Neuronal stem cell (in vitro differentiated cells): ENCODE results near the gene ARHGEF4.
A peak's percentile ranks its signal among the peaks of the same experiment; 100 is the strongest.

ENCODE experiments used
- DNase-seq: peaks from one replicate; pipeline ENCODE4 v3.0.0-alpha.2; 2013; ENCODE audit warnings: low spot score
- H2AFZ ChIP-seq: one replicate; pipeline ENCODE4 v1.6.1; 2013; ENCODE audit warnings: mild to moderate bottlenecking, low read length, inconsistent platforms
- H2AK5ac ChIP-seq: 2 replicates; pipeline ENCODE4 v1.6.1; 2013; ENCODE audit warnings: low read depth, mild to moderate bottlenecking, inconsistent platforms, low read length, moderate library complexity, mixed read lengths
- H2BK120ac ChIP-seq: 2 replicates; pipeline ENCODE4 v1.6.1; 2013; ENCODE audit warnings: low read depth, mild to moderate bottlenecking, inconsistent platforms, low read length, moderate library complexity, mixed read lengths
- H2BK12ac ChIP-seq: one replicate; pipeline ENCODE4 v1.6.1; 2013; ENCODE audit warnings: low read length, inconsistent platforms
- H2BK15ac ChIP-seq: 2 replicates; pipeline ENCODE4 v1.6.1; 2013; ENCODE audit warnings: mild to moderate bottlenecking, low read length, inconsistent platforms, mixed read lengths
- H2BK5ac ChIP-seq: one replicate; pipeline ENCODE4 v1.6.1; 2013; ENCODE audit warnings: inconsistent platforms, mild to moderate bottlenecking, low read length, moderate library complexity
- H3K14ac ChIP-seq: one replicate; pipeline ENCODE4 v1.6.1; 2013; ENCODE audit warnings: low read length, inconsistent platforms
- H3K18ac ChIP-seq: 2 replicates; pipeline ENCODE4 v1.6.1; 2013; ENCODE audit warnings: low read length, inconsistent platforms
- H3K23ac ChIP-seq: 2 replicates; pipeline ENCODE4 v1.6.1; 2013; ENCODE audit warnings: low read depth, mild to moderate bottlenecking, mixed read lengths, low read length, inconsistent platforms; ENCODE audit not compliant: poor library complexity
- H3K27ac ChIP-seq: replicated peaks from 3 replicates; pipeline ENCODE4 v1.5.1; 2013; ENCODE audit warnings: low read length, inconsistent platforms
- H3K27me3 ChIP-seq, 3 experiments: 2 replicates each; pipeline ENCODE4 v1.6.1; 2013; ENCODE audit warnings: low read length in 3 of 3, mild to moderate bottlenecking in 2 of 3, inconsistent platforms in 1 of 3, low read depth in 1 of 3, mixed read lengths in 1 of 3, moderate library complexity in 1 of 3; ENCODE audit not compliant: control insufficient read depth in 3 of 3, insufficient read depth in 3 of 3
- H3K36me3 ChIP-seq, 2 donors: replicated peaks in 1 of 2; 2 replicates each; pipeline ENCODE4 v1.6.1; 2013; ENCODE audit warnings: low read length in 2 of 2; ENCODE audit not compliant: control insufficient read depth in 2 of 2, insufficient read depth in 2 of 2
- H3K4ac ChIP-seq: 2 replicates; pipeline ENCODE4 v1.6.1; 2013; ENCODE audit warnings: inconsistent platforms, mild to moderate bottlenecking, low read length, moderate library complexity
- H3K4me1 ChIP-seq, 2 donors: 1 replicate in 1 of 2; 2 replicates in 1 of 2; pipeline ENCODE4 v1.6.1; 2013; ENCODE audit warnings: low read length in 2 of 2, low read depth in 1 of 2; ENCODE audit not compliant: control insufficient read depth in 2 of 2, insufficient read depth in 1 of 2
- H3K4me2 ChIP-seq: one replicate; pipeline ENCODE4 v1.6.1; 2013; ENCODE audit warnings: mild to moderate bottlenecking, low read length, inconsistent platforms; ENCODE audit not compliant: insufficient read depth, poor library complexity, severe bottlenecking
- H3K4me3 ChIP-seq, 2 donors: 2 replicates each; pipeline ENCODE4 v1.5.1; 2013; ENCODE audit warnings: low read length in 2 of 2, mild to moderate bottlenecking in 2 of 2, inconsistent platforms in 1 of 2, moderate library complexity in 1 of 2
- H3K79me1 ChIP-seq: one replicate; pipeline ENCODE4 v1.6.1; 2013; ENCODE audit warnings: low read depth, mild to moderate bottlenecking, inconsistent platforms, low read length, moderate library complexity
- H3K9ac ChIP-seq: one replicate; pipeline ENCODE4 v1.6.1; 2013; ENCODE audit warnings: mild to moderate bottlenecking, low read depth, low read length, inconsistent platforms; ENCODE audit not compliant: poor library complexity
- H3K9me3 ChIP-seq, 2 donors: replicated peaks in 1 of 2; 2 replicates each; pipeline versions ENCODE3 to v1.6.1; 2013; ENCODE audit warnings: low read length in 2 of 2, mild to moderate bottlenecking in 2 of 2, inconsistent platforms in 1 of 2, low read depth in 1 of 2, mixed read lengths in 1 of 2, moderate library complexity in 1 of 2; ENCODE audit not compliant: control insufficient read depth in 2 of 2, insufficient read depth in 1 of 2
- H4K8ac ChIP-seq: one replicate; pipeline ENCODE4 v1.6.1; 2013; ENCODE audit warnings: low read depth, mild to moderate bottlenecking, inconsistent platforms, low read length, moderate library complexity
- H4K91ac ChIP-seq: one replicate; pipeline ENCODE4 v1.6.1; 2013; ENCODE audit warnings: low read length, low read depth, mild to moderate bottlenecking, inconsistent platforms; ENCODE audit not compliant: poor library complexity
- WGBS, 2 donors: extraction: QIAGEN DNeasy Blood & Tissue Kit; methylation state at CpG; one replicate each; pipeline ENCODE4 v1.1.7; 2013; ENCODE audit warnings: missing lambda C conversion rate in 2 of 2, mixed read lengths in 1 of 2; ENCODE audit not compliant: insufficient read length in 2 of 2, insufficient replicate concordance in 1 of 2; ENCODE audit errors: extremely low coverage in 2 of 2; 5-methylcytosine and 5-hydroxymethylcytosine counted together

The ARHGEF4 gene

DNA sequence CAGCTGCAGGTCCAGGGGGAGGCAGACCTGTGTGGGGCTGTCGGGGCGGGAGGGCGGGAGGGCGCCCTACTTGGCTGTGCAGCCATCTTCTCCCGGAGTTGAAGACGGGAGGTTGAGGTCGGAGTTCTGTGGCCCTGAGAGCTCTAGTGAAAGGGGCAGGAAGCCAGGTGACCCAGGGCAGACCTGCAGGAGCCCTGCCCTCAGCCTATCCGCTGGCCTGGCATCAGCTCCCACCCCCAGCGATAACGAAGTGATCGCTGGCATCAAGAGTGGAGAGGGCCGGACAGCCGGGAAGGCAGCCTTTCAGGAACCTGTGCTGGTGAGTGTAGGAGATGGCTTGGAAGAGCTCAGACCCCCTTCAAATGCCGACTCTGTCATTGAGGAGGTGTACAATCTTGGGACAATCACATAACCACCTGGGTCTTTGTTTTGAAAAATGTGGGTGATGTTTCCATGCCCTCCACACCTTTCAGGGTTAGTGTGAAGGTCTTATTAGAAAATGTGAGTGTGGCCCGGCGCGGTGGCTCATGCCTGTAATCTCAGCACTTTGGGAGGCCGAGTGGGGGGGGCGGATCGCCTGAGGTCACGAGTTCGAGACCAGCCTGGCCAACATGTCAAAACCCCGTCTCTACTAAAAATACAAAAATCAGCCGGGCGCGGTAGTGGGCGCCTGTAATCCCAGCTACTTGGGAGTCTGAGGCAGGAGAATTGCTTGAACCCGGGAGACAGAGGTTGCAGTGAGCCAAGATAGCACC, 1.3 kb downstream of the ARHGEF4 start:
- Histone ChIP-seq H2BK5ac (peak overlapping the region; percentile 69), H3K14ac (peak overlapping the region; percentile 64), H3K4ac (no peak overlapping the region), H3K27ac (no peak overlapping the region), H2BK120ac (peak overlapping the region; percentile 35), H3K79me1 (peaks cover 8% of the 10 kb centered on the region), H3K23ac (no peak overlapping the region), H4K91ac (no peak overlapping the region), H2AK5ac (peak overlapping the region; percentile 88), H4K8ac (no peak overlapping the region), H2BK12ac (no peak overlapping the region), H3K4me2 (peak overlapping the region; percentile 84), H3K4me3 (peak overlapping the region in 1 of 2 donors; percentile 93), H3K36me3 (no peaks in the 10 kb centered on the region), H3K9ac (peak overlapping the region; percentile 82), H2AFZ (no peak overlapping the region), H3K4me1 (peaks cover 0 to 18% of the 10 kb centered on the region in 2 donors), H2BK15ac (peak overlapping the region; percentile 88), H3K27me3 (peaks cover 3 to 60% (median 9%) of the 10 kb centered on the region in 3 experiments), H3K18ac (peak overlapping the region; percentile 89), H3K9me3 (no peaks in the 10 kb centered on the region)
- DNase-seq: no peak
- WGBS, 2 donors: no CpG with 5 or more reads among the region's 28 CpGs

DNA sequence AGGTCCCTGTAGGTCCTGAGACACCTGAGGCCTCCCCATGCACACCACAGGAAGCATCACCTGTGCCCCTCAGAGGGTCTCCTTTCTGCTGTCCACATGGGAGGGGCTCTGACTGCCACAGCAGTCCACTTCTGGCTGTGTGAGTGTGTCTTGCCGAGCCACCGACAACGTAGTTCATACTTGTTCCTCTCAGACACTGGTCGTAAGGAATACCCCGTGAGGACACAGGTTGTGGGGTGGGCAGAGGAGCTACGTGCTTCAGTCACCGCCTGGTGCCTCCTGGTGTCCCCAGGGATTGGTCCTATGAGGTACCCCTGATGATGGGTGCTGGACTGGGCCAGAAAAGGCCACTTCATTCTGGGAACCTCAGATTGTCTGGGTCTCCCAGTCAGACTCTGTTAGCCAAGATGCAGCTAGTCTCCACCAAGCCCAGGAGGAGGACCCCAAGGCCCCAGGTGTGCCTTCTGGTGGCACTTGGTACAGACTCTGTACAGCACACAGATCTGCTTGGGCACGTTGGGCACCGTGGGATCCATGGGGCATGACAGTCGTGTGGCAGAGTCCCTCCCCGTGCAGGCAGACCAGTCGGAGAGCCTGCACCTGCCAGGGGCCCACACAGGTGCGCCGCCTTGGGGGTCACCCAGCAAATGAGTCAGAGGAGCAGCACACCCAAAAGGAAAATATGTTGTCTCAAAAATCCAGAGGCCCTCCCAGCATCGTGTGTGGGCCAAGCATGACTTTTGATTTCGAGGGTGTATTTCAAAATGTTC, 2.5 kb downstream of the ARHGEF4 start:
- H3K79me1 ChIP-seq: peaks cover 8% of the 10 kb centered on the region
- no peak overlapping the region for H3K23ac ChIP-seq
- no peaks in the 10 kb centered on the region for H3K9me3 ChIP-seq
- no peak overlapping the region for H4K8ac ChIP-seq
- H3K27ac ChIP-seq: no peak overlapping the region
- no CpG with 5 or more reads among the region's 16 CpGs for WGBS, 2 donors
- no peak overlapping the region for H3K4me3 ChIP-seq
- H2BK15ac ChIP-seq: no peak overlapping the region
- no peaks in the 10 kb centered on the region for H3K36me3 ChIP-seq
- H3K27me3 ChIP-seq: peaks cover 3 to 56% (median 9%) of the 10 kb centered on the region in 3 experiments
- H3K4me1 ChIP-seq: peaks cover 0 to 20% of the 10 kb centered on the region in 2 donors
- H2AK5ac ChIP-seq: no peak overlapping the region
- no peak overlapping the region for H3K9ac ChIP-seq
- no peak overlapping the region for H3K4ac ChIP-seq
- no peak overlapping the region for H2BK5ac ChIP-seq
- DNase-seq: no peak
- no peak overlapping the region for H3K4me2 ChIP-seq
- H3K14ac ChIP-seq: no peak overlapping the region
- H4K91ac ChIP-seq: peak overlapping the region; percentile 50
- peak overlapping the region; percentile 16 for H2BK12ac ChIP-seq
- H2AFZ ChIP-seq: no peak overlapping the region
- H2BK120ac ChIP-seq: no peak overlapping the region
- peak overlapping the region; percentile 12 for H3K18ac ChIP-seq

DNA sequence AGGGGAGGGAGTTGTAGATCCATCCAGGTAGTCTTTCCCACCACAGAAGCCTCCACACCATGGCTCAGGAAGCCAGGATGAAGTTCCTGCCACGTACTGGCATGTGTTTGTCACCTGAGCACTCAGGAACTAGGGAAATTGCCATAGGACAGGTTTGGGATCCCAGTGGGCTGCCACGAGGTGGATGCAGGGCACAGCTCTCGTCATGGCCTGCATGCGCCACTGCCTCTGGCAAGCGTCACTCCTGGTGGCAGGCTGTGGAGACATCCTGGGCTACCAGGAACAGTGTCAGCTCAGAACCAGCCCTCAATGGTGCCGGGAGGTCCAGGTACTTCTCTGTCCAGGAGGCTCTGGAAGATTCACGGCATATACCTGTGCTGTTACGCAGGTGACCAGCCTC, 3.8 kb downstream of the ARHGEF4 start:
- Histone ChIP-seq H3K23ac (no peak overlapping the region), H3K4me2 (no peak overlapping the region), H2AK5ac (no peak overlapping the region), H4K8ac (no peak overlapping the region), H3K9ac (no peak overlapping the region), H3K9me3 (no peaks in the 10 kb centered on the region), H2BK12ac (no peak overlapping the region), H3K27ac (no peak overlapping the region), H2AFZ (no peak overlapping the region), H3K79me1 (peaks cover 8% of the 10 kb centered on the region), H3K4me1 (peaks cover 0 to 16% of the 10 kb centered on the region in 2 donors), H2BK120ac (no peak overlapping the region), H3K14ac (no peak overlapping the region), H3K27me3 (peaks cover 3 to 43% (median 9%) of the 10 kb centered on the region in 3 experiments), H3K4ac (no peak overlapping the region), H2BK15ac (no peak overlapping the region), H3K18ac (peak overlapping the region; percentile 44), H3K36me3 (no peaks in the 10 kb centered on the region), H3K4me3 (no peak overlapping the region), H4K91ac (no peak overlapping the region), H2BK5ac (no peak overlapping the region)
- DNase-seq: no peak
- WGBS, 2 donors: no CpG with 5 or more reads among the region's 8 CpGs

DNA sequence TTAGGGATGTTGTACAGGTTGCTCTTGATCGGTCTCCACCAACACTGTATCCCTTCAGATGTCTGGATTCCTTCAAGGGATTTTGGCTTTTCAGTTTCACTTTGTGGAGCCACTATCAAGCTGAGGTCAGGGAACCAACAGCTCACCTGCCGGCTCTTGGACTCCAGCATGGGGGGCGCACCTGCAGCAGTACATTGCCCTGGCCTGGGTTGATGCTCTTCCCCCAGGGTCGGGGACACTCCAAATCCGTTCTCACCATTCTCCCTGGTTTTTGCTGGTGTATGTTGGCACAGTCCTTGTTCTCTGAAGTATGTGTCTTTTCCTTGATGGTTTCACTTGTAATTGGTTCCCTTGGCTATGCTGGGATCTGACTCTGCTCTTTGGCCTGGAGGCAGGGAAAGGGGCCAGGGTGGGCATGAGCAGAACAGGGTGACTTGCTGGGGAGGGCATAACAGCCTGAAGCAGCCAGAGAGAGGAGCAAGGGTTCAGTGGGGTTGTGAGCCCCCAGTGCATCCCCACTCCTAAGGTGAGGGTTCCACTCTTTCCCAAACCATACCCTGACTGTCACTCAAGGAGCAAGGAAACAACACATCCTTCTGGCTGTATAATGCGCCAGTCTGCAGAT, 5.1 kb downstream of the ARHGEF4 start:
- Histone ChIP-seq H2BK120ac (no peak overlapping the region), H3K79me1 (peaks cover 8% of the 10 kb centered on the region), H2AFZ (no peak overlapping the region), H3K9ac (peak overlapping the region; percentile 72), H3K4ac (no peak overlapping the region), H3K4me1 (peaks cover 0 to 11% of the 10 kb centered on the region in 2 donors), H3K36me3 (no peaks in the 10 kb centered on the region), H2BK5ac (no peak overlapping the region), H3K27me3 (peaks cover 3 to 35% (median 7%) of the 10 kb centered on the region in 3 experiments), H3K27ac (no peak overlapping the region), H3K4me2 (no peak overlapping the region), H3K9me3 (no peaks in the 10 kb centered on the region), H3K4me3 (no peak overlapping the region), H3K23ac (no peak overlapping the region), H2BK15ac (no peak overlapping the region), H2BK12ac (peak overlapping the region; percentile 50), H4K91ac (no peak overlapping the region), H3K14ac (no peak overlapping the region), H3K18ac (no peak overlapping the region), H4K8ac (no peak overlapping the region), H2AK5ac (no peak overlapping the region)
- WGBS, 2 donors: no CpG with 5 or more reads among the region's 6 CpGs
- no peak for DNase-seq
